LNCAP (cell line): ENCODE measurements around the gene TMEM95.

Experiments used
- CTCF ChIP-seq: fragments of 450-650 bp; IDR thresholded peaks from 2 replicates; pipeline ENCODE4 v1.5.1; 2017; ENCODE audit warnings: mild to moderate bottlenecking

TMEM95 gene

GRCh38 chr17:7392696-7393612 lies 38.0 kb downstream of the TMEM95 start:
- TF ChIP-seq CTCF: no peak

- TF ChIP-seq CTCF: no peak
Measured at GRCh38 chr17:7393613-7394451, 38.9 kb downstream of the TMEM95 start.

GRCh38 chr17:7394452-7395191 lies 39.7 kb downstream of the TMEM95 start, which contains the start of gene PLSCR3:
PLSCR3 (minus strand) TSS chr17:7394525; CDS start chr17:7394110, 415 bp downstream.
- no peak; the same call in 1 of the 2 replicates for TF ChIP-seq CTCF

- TF ChIP-seq CTCF: no peak
Measured at GRCh38 chr17:7396147-7396546, 41.2 kb downstream of the TMEM95 start.

GRCh38 chr17:7398612-7399011 lies 43.7 kb downstream of the TMEM95 start:
- TF ChIP-seq CTCF: no peak

GRCh38 chr17:7403043-7403726 lies 48.2 kb downstream of the TMEM95 start:
- TF ChIP-seq CTCF: no peak

- TF ChIP-seq CTCF: no peak
Measured at GRCh38 chr17:7403727-7403976, 48.7 kb downstream of the TMEM95 start.
